SK-N-SH (cell line): ENCODE results near the gene ATF4.

ENCODE experiments used
- CHD2 ChIP-seq: fragments of 150-350 bp; IDR thresholded peaks from 2 replicates; pipeline ENCODE4 v1.6.1; 2018; ENCODE audit warnings: low read length; ENCODE audit not compliant: partially characterized antibody
- CTCF ChIP-seq: fragments of 200-600 bp; sonication (generic); IDR thresholded peaks from 2 replicates; pipeline ENCODE4 v1.6.1; 2017; ENCODE audit warnings: antibody characterized with exemption, mild to moderate bottlenecking, moderate library complexity
- EP300 ChIP-seq, 2 experiments: IDR thresholded peaks; 2 replicates each; pipeline versions ENCODE4 v1.4.0 to v1.6.1; 2012; ENCODE audit warnings: borderline replicate concordance in 1 of 2, low read depth in 1 of 2, low read length in 1 of 2
- FOXM1 ChIP-seq: IDR thresholded peaks from 2 replicates; pipeline ENCODE4 v1.4.0; 2012; ENCODE audit warnings: low read depth, mild to moderate bottlenecking
- GABPA ChIP-seq: IDR thresholded peaks from 2 replicates; pipeline ENCODE4 v1.4.0; 2012; ENCODE audit warnings: low read depth, mild to moderate bottlenecking
- JUND ChIP-seq: IDR thresholded peaks from 2 replicates; pipeline ENCODE4 v1.4.0; 2012
- PBX3 ChIP-seq: IDR thresholded peaks from 2 replicates; pipeline ENCODE4; 2012
- POLR2AphosphoS5 ChIP-seq: IDR thresholded peaks from 2 replicates; pipeline ENCODE4 v1.6.1; 2012; ENCODE audit warnings: low read depth, low read length
- REST ChIP-seq: IDR thresholded peaks from 2 replicates; pipeline ENCODE4 v1.6.1; 2012; ENCODE audit warnings: mild to moderate bottlenecking, low read depth, low read length, moderate library complexity
- SIN3A ChIP-seq: IDR thresholded peaks from 2 replicates; pipeline ENCODE4 v1.6.1; 2012; ENCODE audit warnings: low read depth, mild to moderate bottlenecking, low read length, moderate library complexity, borderline replicate concordance
- SMC3 ChIP-seq: IDR thresholded peaks from 2 replicates; pipeline ENCODE4 v1.6.1; 2012; ENCODE audit warnings: low read depth, low read length, improper control_type of control experiment
- TAF1 ChIP-seq: IDR thresholded peaks from 2 replicates; pipeline ENCODE4 v1.6.1; 2012; ENCODE audit warnings: low read depth, mild to moderate bottlenecking, low read length, moderate library complexity, borderline replicate concordance
- USF1 ChIP-seq: IDR thresholded peaks from 2 replicates; pipeline ENCODE4 v1.4.0; 2012; ENCODE audit warnings: low read depth, borderline replicate concordance

GRCh38 chr22:39563571-39564428 is 43.4 kb downstream of the ATF4 start:
- no peak for TF ChIP-seq CHD2
- no peak for TF ChIP-seq GABPA
- no peak for TF ChIP-seq TAF1
- no peak for TF ChIP-seq CTCF
- TF ChIP-seq EP300 (IDR thresholded peaks at IDR 0.05; ENCODE audit: borderline replicate concordance in 1 of 2, low read depth in 1 of 2, low read length in 1 of 2): no peak
- TF ChIP-seq USF1: no peak
- no peak for TF ChIP-seq JUND
- no peak for TF ChIP-seq POLR2AphosphoS5
- TF ChIP-seq SIN3A: no peak
- no peak for TF ChIP-seq REST
- no peak for TF ChIP-seq SMC3
- no peak for TF ChIP-seq PBX3
- no peak for TF ChIP-seq FOXM1
